Cortex of kidney (tissue), 1 donor: ENCODE results near the gene TRAF4.

Experiments
- DNase-seq: peaks from one replicate; lab custom pipeline; 2025; lab: John Stamatoyannopoulos, UW

Gene TRAF4, protein sequence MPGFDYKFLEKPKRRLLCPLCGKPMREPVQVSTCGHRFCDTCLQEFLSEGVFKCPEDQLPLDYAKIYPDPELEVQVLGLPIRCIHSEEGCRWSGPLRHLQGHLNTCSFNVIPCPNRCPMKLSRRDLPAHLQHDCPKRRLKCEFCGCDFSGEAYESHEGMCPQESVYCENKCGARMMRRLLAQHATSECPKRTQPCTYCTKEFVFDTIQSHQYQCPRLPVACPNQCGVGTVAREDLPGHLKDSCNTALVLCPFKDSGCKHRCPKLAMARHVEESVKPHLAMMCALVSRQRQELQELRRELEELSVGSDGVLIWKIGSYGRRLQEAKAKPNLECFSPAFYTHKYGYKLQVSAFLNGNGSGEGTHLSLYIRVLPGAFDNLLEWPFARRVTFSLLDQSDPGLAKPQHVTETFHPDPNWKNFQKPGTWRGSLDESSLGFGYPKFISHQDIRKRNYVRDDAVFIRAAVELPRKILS

DNA sequence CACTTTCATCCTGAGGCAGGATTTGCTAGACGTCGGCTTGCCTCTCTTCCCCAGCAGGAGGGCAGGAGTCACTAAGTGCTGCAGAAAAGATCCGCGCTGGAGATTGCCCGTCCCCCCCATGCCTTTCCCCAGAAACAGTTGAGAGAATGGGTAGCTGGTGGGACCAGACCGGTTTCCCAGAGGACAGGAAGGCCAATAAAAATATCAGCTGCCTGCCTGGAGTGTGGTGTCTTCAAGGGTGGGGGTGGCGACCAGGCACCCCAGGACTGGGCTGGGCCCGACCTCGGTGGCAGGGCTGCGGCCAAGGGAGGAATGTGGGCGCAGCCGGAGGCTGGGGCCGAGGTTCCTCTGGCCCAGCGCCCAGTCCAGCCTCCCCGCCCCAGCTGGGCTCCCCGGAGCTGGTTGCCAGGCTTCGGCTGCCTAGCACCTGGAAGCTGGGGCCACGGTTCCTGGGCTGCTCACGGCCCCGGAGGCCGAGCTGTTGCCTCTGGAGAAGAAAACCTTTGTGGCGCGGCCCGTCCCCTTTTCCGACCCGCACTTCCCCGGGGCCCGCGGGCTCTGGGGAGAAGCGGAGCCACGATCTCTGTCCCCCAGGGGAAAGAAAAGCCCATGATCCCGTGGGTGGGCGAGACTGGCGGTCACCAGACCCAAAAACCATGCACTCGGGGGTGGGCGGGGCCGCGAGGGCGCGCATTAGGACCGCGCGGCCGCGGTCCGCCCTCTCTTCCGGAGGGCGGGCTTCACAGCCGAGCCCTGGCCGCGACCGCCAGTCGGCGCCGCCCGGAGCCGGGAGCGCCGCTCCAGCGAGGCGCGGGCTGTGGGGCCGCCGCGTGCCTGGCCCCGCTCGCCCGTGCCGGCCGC is at the start of gene TRAF4:
TRAF4 (plus strand) TSS at position 769 of the 861 bp plus-strand sequence. CDS start 102 bp downstream, outside the sequence.
- no peak for DNase-seq

DNA sequence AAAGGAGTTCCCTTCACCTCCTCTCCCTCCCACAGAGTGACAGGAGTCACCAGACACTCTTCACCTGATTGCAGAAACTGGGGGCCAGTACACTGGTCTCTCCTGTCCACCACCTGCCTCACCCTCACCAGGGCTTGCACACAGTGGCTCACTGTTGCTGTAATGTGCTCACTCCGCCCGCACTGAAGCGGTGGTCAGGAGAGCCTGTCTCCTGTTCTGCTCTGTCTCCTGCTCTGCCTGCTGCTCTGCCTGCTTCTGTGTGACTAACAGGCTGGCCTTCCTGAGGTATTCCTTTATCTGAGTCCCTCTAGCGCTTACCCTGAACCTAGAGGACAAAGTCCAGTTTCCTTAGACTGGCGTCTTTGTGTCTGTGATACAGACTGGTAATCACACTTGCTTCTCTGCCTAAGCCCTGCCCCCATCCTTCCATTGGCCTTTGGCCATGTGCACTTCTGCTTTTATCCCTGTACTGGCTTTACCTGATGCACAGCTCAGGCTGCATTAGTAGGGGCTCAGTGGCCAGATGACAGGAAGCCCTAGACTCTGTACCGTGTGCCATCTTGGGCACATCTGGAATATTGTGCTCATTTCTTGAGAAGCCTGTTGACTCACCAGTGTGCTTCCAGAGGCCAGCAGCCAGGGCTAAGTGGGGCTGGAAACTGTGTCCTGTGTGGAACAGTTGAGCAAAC is 45.4 kb upstream of the TRAF4 start:
- DNase-seq = no peak

DNA sequence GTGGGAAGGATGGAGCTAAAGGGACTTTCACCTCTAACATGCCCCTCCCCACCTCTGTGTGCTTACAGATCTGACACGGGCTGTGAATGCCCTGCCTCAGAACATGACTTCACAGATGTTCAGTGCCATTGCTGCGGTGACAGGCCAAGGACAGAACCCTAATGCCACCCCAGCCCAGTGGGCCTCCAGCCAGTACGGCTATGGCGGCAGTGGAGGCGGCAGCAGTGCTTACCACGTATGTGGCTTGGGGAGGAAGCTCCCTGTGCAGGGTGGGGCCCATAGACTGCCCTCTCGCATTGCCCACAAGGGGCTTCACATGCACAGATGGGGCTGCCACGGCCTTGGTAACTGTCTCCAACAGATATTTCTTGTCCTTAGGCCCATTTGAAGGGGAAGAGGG is 43.5 kb upstream of the TRAF4 start:
- no peak for DNase-seq

DNA sequence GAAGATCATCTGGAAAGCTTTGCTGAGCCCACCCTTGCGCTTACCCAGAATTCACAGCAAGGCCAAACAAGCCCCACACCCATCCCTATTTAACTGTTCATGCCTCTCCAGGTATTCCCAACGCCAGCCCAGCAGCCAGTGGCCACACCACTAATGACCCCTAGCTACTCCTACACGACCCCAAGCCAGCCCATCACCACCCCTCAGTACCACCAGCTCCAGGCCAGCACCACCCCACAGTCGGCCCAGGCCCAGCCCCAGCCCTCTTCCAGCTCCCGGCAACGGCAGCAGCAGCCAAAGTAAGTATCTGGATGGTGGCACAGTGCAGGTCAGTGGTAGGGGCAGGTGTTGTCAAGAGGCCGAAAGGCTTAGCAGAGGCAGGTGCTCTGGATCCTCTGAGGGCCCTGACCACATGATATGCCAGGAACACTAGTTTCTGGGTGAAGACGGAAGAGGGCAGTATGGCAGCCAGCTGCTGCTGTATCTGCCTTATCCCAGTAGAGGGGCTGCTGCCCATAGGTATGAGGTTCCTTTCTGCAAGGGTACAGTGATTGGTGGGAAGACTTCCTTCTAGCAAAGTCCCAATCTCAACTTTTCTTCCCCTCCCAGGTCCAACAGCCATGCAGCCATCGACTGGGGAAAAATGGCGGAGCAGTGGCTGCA is 42.9 kb upstream of the TRAF4 start:
- DNase-seq = no peak

DNA sequence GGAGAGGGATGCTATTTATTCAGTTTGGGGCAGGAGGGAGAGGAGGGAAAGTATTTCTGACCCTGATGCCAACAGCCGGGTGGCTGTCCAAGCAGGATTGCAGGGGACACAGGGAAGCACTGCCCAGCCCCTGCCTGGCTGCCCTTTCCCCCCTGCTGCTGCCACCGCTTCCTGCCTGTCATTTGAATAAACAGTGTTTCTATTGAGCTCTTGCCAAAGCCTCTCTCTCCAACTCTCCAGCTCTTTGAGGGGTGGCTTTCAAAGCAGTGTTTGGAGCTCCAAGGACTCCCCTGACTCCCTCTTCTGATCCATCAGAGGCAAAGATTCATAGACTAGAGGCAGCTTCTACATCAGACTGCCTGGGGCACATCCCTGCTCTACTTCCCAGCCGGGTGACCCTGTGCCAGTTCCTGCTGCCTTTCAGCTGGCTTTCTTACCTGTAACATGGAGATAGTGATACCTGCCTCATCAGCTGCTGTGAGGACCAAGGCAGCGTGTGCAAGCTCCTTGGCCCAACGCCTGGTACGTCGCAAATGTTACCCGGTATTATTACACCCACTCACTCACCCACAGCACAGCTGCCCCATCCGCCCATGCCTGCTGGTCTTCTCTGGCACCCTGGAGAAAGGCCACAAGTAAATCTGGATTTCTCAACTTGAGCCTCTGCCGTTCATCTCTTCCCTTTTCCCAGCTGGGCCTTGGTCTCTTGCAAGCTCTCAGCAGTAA is 41.6 kb upstream of the TRAF4 start:
- DNase-seq = no peak

DNA sequence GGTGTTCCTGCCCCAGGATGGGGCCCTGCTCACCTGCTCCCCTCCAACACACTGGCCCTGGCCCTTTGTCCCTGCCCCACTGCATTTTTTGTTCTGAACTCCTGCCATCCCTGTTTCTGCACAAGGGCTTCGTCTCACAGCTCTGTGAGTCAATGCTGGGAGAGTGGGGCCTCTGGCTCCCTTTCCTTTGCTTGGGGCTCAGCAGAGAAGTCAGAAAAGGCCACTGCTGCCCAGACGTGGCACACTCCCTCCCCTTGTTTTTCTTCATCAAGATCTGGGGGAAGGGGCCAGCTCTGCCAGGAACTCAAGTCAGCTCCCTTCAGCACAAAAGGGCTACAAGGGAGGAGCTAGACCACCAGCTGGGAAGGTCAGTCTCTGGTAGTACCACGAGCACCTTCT is 41.1 kb upstream of the TRAF4 start:
- no peak for DNase-seq

DNA sequence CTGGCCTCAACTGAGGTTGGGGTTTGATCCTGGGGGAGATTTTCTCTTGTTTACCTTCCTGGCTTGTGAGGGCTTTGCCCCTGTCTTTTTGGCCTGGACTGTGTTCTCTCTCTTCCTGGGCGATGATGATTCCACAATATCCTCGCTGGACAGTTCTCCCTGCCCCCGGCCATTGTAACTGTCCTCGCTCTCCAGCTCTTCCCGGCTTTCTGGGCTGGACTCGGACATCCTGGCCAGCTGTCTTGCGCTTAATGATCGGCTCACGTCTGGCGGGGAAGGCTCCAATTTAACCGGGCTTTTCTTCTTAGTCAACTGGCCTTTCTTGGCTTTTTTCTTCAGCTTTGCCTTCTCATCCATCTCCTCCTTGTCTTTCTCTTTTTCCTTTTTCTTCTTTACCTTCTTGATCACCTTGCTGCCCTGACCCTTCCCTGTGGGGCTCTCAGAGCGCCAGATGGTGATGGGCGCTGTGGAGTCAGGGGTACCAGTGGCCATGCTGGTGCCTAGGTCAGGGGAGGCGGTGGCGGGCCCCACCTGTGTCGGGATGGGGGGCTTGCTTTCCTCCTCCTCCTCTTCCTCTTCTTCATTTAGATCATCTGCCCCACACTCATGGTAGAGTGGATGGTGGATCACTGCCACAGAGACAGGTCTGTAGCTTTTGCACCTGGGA is 40.1 kb upstream of the TRAF4 start:
- no peak for DNase-seq

DNA sequence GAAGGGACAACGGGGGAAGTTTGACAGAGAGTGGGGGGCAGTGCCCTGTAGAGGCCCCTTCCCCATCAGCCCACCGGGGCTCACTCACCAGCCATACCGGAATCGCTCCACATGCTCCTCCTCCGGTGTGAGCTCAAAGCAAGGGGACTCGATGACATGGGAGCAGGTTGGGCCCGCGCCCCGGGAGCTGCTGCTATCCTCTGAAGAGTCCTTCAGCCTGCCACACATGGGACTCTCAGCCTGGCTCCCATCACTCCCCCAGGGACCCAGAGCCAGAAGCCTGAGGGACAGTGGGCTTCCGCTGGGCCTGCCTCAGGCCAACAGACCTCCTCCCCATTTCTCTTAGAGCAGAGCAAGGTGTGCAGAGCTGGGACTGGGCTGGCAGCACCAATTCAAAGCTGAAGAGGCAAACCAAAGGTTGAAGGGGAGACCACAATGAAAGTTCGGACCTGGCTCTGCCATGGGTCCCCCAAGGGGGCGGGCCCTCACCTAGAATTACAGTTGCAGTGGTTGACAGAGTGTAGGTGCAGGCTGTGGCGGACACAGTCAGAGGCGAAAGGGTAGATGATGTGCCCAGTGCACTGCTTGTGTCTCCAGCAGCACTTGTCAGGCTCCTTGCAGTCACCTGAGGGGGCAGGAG is 39.5 kb upstream of the TRAF4 start:
- DNase-seq = no peak

DNA sequence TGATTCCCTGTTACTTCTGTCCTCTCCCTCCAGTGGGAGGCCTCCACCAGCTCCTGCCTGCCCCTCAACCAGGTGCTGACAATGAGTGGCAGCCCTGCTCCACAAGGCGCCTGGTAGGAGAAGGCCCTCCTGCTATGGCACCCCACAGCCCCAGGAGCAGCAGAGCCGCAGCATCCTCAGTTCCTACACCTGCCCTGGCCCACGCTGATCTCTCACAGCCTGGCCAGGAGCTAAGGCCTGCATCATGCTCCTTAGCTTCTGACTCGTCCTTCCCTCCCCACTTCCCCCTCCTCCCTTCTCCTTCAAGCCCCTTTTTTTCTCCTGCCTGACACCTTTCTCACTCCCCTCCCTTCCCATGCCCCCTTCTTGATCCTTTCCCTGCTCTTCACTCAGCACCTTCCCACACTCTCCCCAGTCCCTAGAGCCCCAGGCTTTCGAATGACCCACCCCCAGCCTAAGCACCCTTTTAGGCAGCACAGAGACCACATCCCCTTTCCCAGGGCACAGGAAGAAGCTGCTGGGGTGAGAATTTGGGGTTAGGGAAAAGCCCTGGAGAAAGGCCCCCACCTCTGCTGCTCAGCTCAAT is 38.6 kb upstream of the TRAF4 start:
- DNase-seq = no peak

DNA sequence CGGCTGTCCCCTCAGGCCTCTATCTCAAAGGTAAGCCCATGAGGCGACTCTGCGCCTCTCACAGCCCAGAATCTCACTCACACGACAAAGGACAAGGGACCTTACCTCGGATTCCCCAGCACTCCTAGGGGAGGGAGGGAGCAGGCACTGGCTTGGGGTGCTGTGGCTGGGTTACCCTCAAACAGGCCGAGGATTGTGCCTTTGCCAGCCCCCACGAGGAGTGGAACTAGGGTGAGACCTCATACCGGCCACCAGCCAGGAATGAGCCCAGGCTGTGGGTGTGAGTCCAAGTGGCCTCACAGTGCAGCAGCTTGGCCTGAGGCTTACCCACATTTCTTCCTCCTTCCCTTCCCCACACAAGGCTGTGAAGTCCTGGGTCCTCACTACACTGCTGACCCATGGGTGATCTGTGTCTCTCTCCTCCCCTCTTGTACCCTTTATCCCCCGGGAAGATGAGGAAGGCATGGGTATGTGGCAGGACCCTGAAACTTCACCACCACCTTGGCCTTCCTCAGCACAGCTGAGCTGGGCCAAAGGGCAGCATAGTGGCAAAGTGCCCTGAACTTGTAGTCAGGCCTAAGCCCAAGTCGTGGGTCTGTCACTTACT is 38.0 kb upstream of the TRAF4 start:
- no peak for DNase-seq

DNA sequence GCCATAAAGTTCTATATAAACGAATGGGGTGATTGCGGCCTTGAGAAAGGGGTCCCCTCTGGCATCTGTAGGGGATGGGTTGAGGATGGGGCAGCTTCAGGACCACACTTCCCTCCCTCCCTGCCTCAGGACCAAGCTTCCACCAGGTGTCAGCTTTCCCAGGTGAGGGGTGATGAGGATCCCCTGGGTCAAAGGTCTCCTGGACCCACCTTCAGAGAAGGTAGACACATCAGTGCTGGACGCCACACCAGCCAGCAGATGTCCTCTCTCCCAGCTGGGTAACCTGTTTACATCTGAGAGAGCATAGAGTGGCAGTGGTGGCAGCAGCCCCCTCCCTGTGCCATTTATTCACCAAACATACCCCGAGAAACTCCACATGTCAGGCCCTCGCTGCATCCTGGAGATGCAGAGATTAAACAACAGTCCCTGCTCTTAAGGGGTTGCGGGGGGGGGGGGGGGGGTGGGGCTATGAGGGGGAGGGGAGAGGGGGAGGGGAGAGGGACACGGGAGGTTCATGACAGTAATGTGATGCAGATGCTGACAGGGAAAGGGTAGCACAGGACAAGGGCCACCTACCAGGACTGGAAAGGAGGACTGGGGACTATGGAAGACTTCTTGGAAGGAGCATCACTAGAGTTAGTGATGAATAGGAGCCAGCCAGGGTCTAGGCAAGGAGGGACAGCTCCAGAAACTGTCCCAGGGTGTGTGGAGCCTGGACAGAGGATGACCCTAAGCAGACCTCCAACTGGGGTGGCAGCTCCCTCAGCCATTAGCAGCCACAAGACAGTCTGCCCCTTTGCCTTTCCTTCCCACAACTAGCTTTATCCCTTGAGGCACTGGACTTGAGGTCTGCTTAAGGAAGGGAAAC is 37.1 kb upstream of the TRAF4 start:
- no peak for DNase-seq

DNA sequence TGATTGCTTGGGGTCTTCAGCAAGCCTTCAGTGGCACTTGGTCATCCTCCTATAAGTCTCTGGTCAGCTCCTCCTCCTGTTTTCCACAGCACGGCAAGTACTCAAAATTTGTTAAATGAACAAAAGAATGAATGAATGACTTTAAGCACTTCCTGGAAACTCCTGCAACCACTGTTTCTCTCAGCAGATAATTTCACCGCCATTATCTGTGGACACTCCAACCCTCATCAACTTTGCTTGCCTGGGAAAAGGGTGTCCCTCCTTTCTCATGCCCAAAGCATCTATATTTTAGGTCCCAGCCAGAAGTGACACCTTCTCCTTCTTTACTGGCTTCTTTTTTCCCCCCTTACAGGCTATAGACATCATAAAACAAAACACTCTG is 36.5 kb upstream of the TRAF4 start:
- DNase-seq = no peak

DNA sequence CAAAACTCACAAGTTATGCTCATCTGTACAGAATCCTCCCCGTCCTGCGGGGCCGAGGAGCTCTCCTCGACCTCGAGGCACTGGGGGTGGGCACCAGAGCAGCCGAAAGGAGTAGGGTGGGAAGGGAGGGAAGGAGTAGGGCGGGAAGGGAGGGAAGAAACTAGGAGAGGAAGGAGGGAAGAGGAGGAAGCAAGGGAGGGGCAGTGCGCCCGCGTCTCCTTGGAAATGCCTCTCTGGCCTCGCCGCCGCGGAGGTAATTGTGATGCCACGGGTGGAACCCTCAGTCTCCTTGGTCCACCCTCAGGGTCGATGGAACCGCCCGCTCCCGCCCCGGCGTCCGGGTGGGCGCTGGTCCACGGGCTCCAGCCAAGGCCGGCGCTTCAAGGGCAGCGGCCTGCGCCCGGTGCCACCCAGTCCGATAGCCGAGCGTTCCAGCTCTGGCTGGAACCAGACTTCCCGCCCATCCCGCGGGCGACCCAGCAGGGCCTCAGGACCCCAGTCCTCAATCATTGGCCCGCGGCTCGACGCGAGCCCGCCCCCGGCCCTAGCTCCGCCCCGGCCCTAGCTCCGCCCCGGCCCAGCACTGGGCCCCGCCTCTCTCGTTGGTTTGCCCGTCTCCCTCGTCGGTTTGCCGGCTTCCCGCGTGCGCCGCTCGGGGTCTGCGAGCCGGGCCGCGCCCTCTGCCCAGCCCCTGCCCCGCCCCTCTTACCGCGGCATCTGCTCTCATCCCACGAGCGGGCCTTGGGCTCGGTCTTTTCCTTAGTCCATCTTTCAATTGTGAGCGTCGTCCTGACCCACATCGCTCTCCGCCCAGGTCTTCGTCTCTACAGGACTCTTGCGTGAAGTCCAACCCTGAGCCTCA is 32.7 kb upstream of the TRAF4 start:
- peak; percentile 99 for DNase-seq

DNA sequence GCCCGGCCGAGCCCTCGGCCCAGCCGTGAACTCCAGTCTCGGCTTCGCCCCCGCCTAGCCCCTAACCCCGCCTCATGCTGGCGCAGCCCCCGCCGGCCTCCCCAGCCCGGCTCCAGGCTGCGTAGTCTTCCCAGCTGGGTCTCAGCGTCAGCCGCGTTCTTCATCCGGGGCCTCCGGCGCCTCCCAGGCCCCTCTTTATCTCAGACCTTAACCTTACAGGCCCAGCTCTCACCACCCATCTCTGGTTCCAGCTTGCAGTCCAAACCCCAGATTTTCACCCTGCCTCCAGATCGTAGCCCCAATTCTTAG is 32.1 kb upstream of the TRAF4 start, which contains the start of gene PROCA1:
PROCA1 (minus strand) TSS at position 166 of the 309 bp plus-strand sequence. CDS start 228 bp downstream, outside the sequence.
- DNase-seq = no peak

DNA sequence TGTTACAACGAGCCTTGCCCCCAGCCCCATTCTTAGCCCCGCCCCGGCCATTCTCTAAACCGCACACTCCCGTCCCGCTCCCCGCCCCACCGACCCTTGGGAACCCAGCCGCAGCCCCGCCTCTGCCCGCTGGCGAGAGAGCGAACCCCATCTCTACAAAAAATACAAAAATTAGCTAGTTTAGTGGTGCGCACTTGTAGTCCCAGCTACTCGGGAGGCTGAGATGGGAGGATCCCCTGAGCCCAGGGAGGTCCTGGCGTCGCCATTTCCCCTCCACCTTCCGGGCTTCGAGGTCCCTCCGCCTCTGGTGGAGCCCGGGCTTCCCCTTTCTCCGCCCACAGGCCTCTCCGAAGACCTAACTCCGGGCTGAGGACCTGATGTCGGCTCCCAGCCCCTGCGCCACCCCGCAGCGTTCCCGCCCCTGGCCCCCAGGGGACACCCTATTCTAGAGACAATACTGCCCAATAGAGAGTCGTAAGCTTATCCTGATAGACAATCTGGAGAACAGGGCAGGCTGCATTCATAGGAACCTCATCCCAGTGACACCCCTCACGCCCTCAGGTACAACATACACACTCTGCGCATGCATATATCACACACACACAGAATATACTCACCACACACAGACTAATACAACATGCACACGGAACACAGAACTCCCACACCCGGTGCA is 31.6 kb upstream of the TRAF4 start:
- no peak for DNase-seq

DNA sequence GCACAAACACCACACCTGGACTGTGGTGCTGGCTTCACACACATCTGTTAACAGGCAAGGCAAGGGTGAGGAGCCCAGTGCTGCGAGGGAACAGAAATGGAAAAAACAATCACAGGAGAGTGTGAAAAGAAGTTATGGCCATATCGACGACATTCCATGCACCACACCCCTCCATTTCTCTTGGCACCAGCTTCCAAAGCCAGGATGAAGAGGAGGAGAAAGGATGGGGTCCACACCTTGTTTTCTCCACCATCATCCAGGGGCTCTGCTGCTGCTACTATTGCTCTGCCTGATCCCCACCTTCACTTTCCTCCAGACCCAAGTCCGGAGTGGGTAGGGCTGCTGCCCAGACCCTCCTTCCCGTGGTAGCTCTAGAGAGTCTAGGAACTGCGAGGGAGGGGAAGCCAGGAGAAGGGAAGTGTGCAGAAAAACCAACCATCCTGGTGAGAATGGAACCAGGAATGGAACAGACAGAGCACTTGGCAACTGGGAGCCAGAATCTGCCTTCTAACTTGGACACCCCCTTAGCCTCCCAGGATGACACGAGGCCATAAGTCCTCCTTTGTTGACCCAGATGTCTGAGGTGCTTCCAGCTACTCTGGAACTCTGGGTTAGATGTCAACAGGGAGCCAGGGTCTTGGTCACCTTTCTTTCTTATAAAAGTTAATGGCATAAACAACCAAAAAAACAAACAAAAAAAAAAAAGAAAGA is 31.0 kb upstream of the TRAF4 start:
- DNase-seq = no peak
